NB4 (cell line): Measurements from ENCODE around the gene EXOC6B.

Experiments
- DNase-seq: peaks from one replicate; pipeline ENCODE4 v3.0.0; 2010; ENCODE audit warnings: low read depth
- H3K4me3 ChIP-seq: one replicate; pipeline ENCODE4 v1.5.1; 2011; ENCODE audit warnings: mild to moderate bottlenecking, low read depth, low read length, moderate library complexity
- CTCF ChIP-seq: IDR thresholded peaks from one replicate; pipeline ENCODE4 v1.5.1; 2012; ENCODE audit warnings: low read depth, low read length
- MAX ChIP-seq: IDR thresholded peaks from 2 replicates; pipeline ENCODE4 v1.6.1; 2011; ENCODE audit warnings: low read depth, low read length
- MYC ChIP-seq: IDR thresholded peaks from 2 replicates; pipeline ENCODE4 v1.6.1; 2011; ENCODE audit warnings: low read depth, low read length
- POLR2A ChIP-seq: IDR thresholded peaks from 2 replicates; pipeline ENCODE4 v1.6.1; 2011; ENCODE audit warnings: mild to moderate bottlenecking; ENCODE audit not compliant: insufficient read length; ENCODE audit errors: extremely low read depth

EXOC6B gene

DNA sequence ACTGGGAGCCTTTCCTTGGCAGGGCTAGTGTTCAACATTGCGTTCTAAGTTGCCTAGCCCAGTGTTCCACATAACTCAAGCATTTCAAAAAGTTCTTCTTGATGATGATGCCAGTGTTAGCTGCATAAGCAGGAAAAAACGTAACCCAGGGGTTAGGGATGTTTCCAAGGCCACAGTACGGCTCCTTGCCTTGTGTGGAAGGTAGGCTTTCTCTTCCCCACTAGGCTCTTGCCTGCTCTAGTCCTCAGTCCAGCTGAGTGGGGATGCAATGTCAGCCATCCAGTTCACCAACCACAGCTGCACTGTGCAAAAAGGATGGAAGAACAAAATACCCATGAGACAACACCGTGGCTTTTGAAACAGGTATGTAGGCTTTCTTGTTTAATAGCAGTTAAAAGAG is 650.2 kb downstream of the EXOC6B start:
- no peak overlapping the region for H3K4me3 ChIP-seq
- no peak for TF ChIP-seq MAX
- TF ChIP-seq MYC, result no peak
- no peak for TF ChIP-seq CTCF
- TF ChIP-seq POLR2A, result no peak
- no peak for DNase-seq

DNA sequence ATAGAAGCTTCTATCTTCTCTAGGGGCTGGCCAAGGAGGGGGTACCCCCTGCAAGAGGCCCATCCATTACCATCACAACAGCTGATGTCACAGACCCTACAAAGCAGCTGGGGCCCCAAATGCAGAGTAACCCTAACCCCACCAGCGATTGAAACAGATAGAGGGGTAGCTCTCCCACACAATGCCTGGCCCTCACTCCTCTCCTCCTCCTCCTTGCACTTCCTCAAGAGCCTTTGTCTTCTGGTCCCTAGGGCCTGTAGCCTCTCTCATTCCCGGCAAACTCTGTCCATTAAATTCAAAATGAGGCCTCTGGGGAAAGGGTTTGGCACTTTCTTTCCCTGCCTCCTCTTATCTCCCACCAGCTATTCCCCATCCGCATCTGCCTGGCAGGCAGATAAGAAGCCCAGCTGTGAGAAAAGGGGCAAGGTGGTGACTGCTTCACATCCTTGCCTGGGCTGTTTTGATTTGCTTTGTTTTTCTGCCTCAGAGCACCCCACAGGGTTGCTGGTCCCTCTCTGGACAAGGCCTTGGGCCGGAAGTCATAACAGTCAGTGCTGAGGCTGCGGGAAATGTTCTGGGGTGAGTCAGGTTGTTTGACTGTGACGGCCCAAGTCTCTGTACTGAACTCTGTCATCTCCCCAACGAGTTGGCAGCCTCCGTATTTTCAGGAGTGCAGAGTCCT is 652.1 kb downstream of the EXOC6B start:
- no peak for DNase-seq
- H3K4me3 ChIP-seq, result no peak overlapping the region
- TF ChIP-seq CTCF (no peak), MYC (no peak), MAX (no peak)

DNA sequence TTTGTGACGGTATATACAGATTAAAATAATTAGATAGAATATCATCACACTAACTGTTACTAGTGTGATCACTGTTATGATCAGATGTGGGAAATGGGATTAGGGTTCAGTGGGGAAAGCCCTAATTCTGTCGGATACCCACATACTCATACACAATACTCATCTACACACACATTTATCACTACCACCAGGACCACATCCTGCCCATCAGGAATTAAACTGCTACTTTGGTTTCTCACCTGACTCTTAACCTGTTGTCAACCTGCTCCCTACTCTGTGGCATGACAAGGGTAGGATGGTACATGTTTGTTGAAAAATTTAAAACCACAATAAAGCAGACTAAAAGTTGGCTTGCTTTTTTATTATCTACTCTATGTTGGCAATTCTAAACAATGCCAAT is 653.4 kb downstream of the EXOC6B start:
- no peak for TF ChIP-seq POLR2A
- no peak for TF ChIP-seq MYC
- TF ChIP-seq MAX, result no peak
- no peak for TF ChIP-seq CTCF
- DNase-seq, result no peak

DNA sequence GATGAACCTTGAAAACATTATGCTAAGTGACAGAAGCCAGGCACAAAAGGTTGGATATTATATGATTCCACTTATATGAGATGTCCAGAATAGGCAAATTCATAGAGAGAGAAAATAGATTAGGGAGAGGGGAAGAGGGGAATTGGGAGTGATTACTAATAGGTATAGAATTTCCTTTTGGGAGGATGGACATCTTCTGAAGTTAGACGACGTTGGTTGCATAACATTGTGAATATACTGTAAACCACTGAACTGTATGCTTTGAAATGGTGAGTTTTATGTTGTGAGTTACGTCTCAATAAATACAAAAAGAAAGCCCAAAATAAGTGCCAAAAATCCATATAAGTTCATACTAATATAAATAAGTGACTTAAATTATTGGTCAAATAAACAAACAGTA is 659.6 kb downstream of the EXOC6B start:
- DNase-seq, result no peak
- no peak overlapping the region for H3K4me3 ChIP-seq
- TF ChIP-seq MYC, result no peak
- TF ChIP-seq MAX, result no peak
- TF ChIP-seq CTCF, result no peak

More for the DNA sequence above, 653.4 kb downstream of the EXOC6B start:
- H3K4me3 ChIP-seq, result no peak overlapping the region

GRCh38 chr2:72165792-72166191 is 660.0 kb downstream of the EXOC6B start:
- TF ChIP-seq CTCF (no peak), POLR2A (no peak), MAX (no peak), MYC (no peak)
- DNase-seq, result no peak
- H3K4me3 ChIP-seq, result no peak overlapping the region
